Endodermal cell (in vitro differentiated cells): ENCODE results near the gene DELE1. TPM values are rescaled to one million over a fixed set of nuclear protein-coding genes. Genes with fewer than 3 reads are reported as not detected.

ENCODE experiments used
- DNase-seq: peaks from one replicate; pipeline ENCODE4 v3.0.0-alpha.2; 2017
- H3K27ac ChIP-seq: 2 replicates; pipeline ENCODE4 v1.5.1; 2013; ENCODE audit warnings: mild to moderate bottlenecking, low read depth, low read length, moderate library complexity
- H3K27me3 ChIP-seq: 2 replicates; pipeline ENCODE4 v1.6.1; 2013; ENCODE audit warnings: mild to moderate bottlenecking, low read length, moderate library complexity; ENCODE audit not compliant: insufficient read depth, control insufficient read depth, poor library complexity, severe bottlenecking
- H3K36me3 ChIP-seq: 2 replicates; pipeline ENCODE4 v1.7.0; 2013; ENCODE audit warnings: mild to moderate bottlenecking, low read length, moderate library complexity; ENCODE audit not compliant: control insufficient read depth, insufficient read depth
- H3K4me1 ChIP-seq: one replicate; pipeline ENCODE4 v1.7.0; 2013; ENCODE audit warnings: low read length; ENCODE audit not compliant: control insufficient read depth, insufficient read depth
- H3K4me3 ChIP-seq: 2 replicates; pipeline ENCODE4 v1.5.1; 2013; ENCODE audit warnings: mild to moderate bottlenecking, low read length, moderate library complexity
- H3K9ac ChIP-seq: 2 replicates; pipeline ENCODE4 v1.6.1; 2013; ENCODE audit warnings: mild to moderate bottlenecking, low read length, moderate library complexity; ENCODE audit not compliant: poor library complexity, severe bottlenecking; ENCODE audit errors: extremely low read depth
- H3K9me3 ChIP-seq: 2 replicates; pipeline ENCODE4 v1.6.1; 2013; ENCODE audit warnings: mild to moderate bottlenecking, low read length, moderate library complexity; ENCODE audit not compliant: control insufficient read depth
- H3K27ac Mint-ChIP-seq: 2 replicates; pipeline ENCODE4 v1.8.0; 2020; ENCODE audit warnings: mixed read lengths
- H3K27me3 Mint-ChIP-seq: 2 replicates; pipeline ENCODE4 v1.8.0; 2021; ENCODE audit warnings: mild to moderate bottlenecking, mixed read lengths; ENCODE audit not compliant: insufficient read depth
- H3K36me3 Mint-ChIP-seq: 2 replicates; pipeline ENCODE4 v1.8.0; 2020; ENCODE audit warnings: low read depth, mixed read lengths
- H3K4me1 Mint-ChIP-seq: 2 replicates; pipeline ENCODE4 v1.8.0; 2020; ENCODE audit warnings: mixed read lengths
- H3K4me3 Mint-ChIP-seq: 2 replicates; pipeline ENCODE4 v1.8.0; 2020; ENCODE audit warnings: mild to moderate bottlenecking, moderate library complexity, mixed read lengths
- H3K9me3 Mint-ChIP-seq: 2 replicates; pipeline ENCODE4 v1.8.0; 2020; ENCODE audit warnings: mild to moderate bottlenecking, mixed read lengths
- WGBS, 2 experiments: methylation state at CpG; one replicate each; pipeline versions ENCODE4 v1.1.5 to v1.1.7; 2013; ENCODE audit warnings: missing lambda C conversion rate in 2 of 2, mixed read lengths in 1 of 2; ENCODE audit not compliant: insufficient coverage in 1 of 2, insufficient read length in 1 of 2; 5-methylcytosine and 5-hydroxymethylcytosine counted together
- total RNA-seq, 2 donors: library from RNA; stranded (reverse); fragmentation: NEBNext Ultra II Directional in 1 of 2; extraction: Animal tissue kit (Norgen Biotek cat#: 25700) in 1 of 2; gene quantifications; 2 replicates in 1 of 2; 3 replicates in 1 of 2; pipeline ENCODE4 v1.2.1, GENCODE V29; 2021
- TF ChIP-seq, protein P1 (sequence below): fragments of 200-600 bp; sonication (generic); conservative IDR thresholded peaks from 2 replicates; pipeline ENCODE4 v1.5.0; 2021; ENCODE audit warnings: antibody characterized with exemption, mild to moderate bottlenecking

The DELE1 gene
- total RNA-seq, 2 donors from 2014 or later = 66.5 to 71.4 TPM

DNA sequence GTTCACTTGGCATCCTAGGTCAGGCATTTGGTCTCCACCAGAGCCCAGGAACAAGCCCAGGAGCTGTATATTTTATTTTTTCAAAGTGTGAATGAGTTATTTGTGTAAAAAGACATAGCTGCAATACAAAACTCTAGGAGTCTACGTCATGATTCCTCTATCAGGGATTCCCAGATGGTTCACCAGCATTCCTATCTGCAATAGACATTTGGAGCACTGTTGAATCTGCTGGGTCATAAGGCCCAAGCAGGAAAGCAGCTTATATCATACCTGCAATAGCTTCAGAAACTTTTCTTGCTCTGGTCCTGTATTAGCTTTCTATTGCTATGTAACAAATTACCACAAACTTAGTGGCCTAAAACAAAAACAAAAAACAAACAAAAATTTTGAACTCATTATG is 16.7 kb upstream of the DELE1 start:
- H3K4me3 ChIP-seq = no peak overlapping the region
- no peaks in the 10 kb centered on the region for H3K27me3 ChIP-seq
- H3K36me3 Mint-ChIP-seq = no peaks in the 10 kb centered on the region
- 0% methylated on average over 1 of the region's 1 CpG for WGBS, 2 experiments
- H3K27ac Mint-ChIP-seq = no peak overlapping the region
- TF ChIP-seq, protein P1, sequence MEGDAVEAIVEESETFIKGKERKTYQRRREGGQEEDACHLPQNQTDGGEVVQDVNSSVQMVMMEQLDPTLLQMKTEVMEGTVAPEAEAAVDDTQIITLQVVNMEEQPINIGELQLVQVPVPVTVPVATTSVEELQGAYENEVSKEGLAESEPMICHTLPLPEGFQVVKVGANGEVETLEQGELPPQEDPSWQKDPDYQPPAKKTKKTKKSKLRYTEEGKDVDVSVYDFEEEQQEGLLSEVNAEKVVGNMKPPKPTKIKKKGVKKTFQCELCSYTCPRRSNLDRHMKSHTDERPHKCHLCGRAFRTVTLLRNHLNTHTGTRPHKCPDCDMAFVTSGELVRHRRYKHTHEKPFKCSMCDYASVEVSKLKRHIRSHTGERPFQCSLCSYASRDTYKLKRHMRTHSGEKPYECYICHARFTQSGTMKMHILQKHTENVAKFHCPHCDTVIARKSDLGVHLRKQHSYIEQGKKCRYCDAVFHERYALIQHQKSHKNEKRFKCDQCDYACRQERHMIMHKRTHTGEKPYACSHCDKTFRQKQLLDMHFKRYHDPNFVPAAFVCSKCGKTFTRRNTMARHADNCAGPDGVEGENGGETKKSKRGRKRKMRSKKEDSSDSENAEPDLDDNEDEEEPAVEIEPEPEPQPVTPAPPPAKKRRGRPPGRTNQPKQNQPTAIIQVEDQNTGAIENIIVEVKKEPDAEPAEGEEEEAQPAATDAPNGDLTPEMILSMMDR = no peak
- DNase-seq = no peak
- no peaks in the 10 kb centered on the region for H3K36me3 ChIP-seq
- H3K9me3 Mint-ChIP-seq = no peaks in the 10 kb centered on the region
- peaks cover 12% of the 10 kb centered on the region for H3K4me1 Mint-ChIP-seq
- H3K9me3 ChIP-seq = peaks cover 6% of the 10 kb centered on the region
- H3K27ac ChIP-seq = no peak overlapping the region
- H3K4me3 Mint-ChIP-seq = no peak overlapping the region
- peaks cover 10% of the 10 kb centered on the region for H3K27me3 Mint-ChIP-seq
- H3K9ac ChIP-seq = no peak overlapping the region
- H3K4me1 ChIP-seq = peaks cover 8% of the 10 kb centered on the region

- Histone ChIP-seq H3K27me3 (peaks cover 17% of the 10 kb centered on the region), H3K9ac (no peak overlapping the region), H3K4me1 (no peaks in the 10 kb centered on the region), H3K9me3 (peaks cover 6% of the 10 kb centered on the region), H3K36me3 (no peaks in the 10 kb centered on the region), H3K4me3 (no peak overlapping the region), H3K27ac (no peak overlapping the region)
- H3K27me3 Mint-ChIP-seq = peaks cover 25% of the 10 kb centered on the region
- TF ChIP-seq, protein P1 = no peak
- no peaks in the 10 kb centered on the region for H3K9me3 Mint-ChIP-seq
- no peak overlapping the region for H3K4me3 Mint-ChIP-seq
- peaks cover 6% of the 10 kb centered on the region for H3K4me1 Mint-ChIP-seq
- no peak for DNase-seq
- no peaks in the 10 kb centered on the region for H3K36me3 Mint-ChIP-seq
- H3K27ac Mint-ChIP-seq = no peak overlapping the region
- 84 to 89% methylated on average over 2 of the region's 2 CpGs for WGBS, 2 experiments
Measured at GRCh38 chr5:141908796-141909195, 14.9 kb upstream of the DELE1 start.

- Histone ChIP-seq H3K9ac (no peak overlapping the region), H3K36me3 (no peaks in the 10 kb centered on the region), H3K9me3 (peaks cover 6% of the 10 kb centered on the region), H3K4me1 (no peaks in the 10 kb centered on the region), H3K27me3 (peaks cover 21% of the 10 kb centered on the region), H3K4me3 (no peak overlapping the region), H3K27ac (no peak overlapping the region)
- Mint-ChIP-seq H3K9me3 (no peaks in the 10 kb centered on the region), H3K4me3 (no peak overlapping the region), H3K27me3 (peaks cover 27% of the 10 kb centered on the region), H3K4me1 (peaks cover 7% of the 10 kb centered on the region), H3K27ac (no peak overlapping the region), H3K36me3 (no peaks in the 10 kb centered on the region)
- no peak for DNase-seq
- TF ChIP-seq, protein P1 = no peak
- 47 to 67% methylated on average over 3 to 4 of the region's 4 CpGs for WGBS, 2 experiments
Measured at GRCh38 chr5:141909212-141909611, 14.5 kb upstream of the DELE1 start.
